22Rv1 (cell line): Measurements from ENCODE around the gene DIP2B.

Experiments
- CTCF ChIP-seq: fragments of 450-650 bp; IDR thresholded peaks from 2 replicates; pipeline ENCODE4 v1.5.1; 2017; ENCODE audit warnings: mild to moderate bottlenecking
- ZFX ChIP-seq: fragments of 450-650 bp; IDR thresholded peaks from 2 replicates; pipeline ENCODE4 v1.6.1; 2017; ENCODE audit warnings: antibody characterized with exemption, borderline replicate concordance

- no peak for TF ChIP-seq CTCF
- TF ChIP-seq ZFX = no peak
Observed at GRCh38 chr12:50506753-50507473, 2.1 kb downstream of the DIP2B start.
